ENCODE results near the gene ORC6.

DNA sequence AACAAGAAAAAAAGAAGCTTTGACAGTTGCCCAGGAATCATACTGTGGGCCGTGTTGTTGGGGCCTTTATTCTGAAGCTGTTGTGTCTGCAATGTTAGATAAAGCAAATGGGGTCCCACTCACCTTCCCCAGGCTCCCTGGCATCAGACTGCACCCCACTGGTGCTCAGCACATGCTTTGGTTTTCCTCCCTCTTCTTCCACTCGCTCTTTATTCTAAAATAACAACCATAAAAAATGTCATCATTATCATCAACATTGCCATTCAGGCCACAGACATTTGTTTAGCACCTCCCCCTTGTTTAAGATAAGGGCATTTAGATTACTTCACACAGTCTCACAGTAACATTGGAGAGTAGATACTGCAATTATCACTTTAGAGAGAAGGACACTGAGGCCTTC lies 50.5 kb downstream of the ORC6 start:
- TF ChIP-seq, protein P1, sequence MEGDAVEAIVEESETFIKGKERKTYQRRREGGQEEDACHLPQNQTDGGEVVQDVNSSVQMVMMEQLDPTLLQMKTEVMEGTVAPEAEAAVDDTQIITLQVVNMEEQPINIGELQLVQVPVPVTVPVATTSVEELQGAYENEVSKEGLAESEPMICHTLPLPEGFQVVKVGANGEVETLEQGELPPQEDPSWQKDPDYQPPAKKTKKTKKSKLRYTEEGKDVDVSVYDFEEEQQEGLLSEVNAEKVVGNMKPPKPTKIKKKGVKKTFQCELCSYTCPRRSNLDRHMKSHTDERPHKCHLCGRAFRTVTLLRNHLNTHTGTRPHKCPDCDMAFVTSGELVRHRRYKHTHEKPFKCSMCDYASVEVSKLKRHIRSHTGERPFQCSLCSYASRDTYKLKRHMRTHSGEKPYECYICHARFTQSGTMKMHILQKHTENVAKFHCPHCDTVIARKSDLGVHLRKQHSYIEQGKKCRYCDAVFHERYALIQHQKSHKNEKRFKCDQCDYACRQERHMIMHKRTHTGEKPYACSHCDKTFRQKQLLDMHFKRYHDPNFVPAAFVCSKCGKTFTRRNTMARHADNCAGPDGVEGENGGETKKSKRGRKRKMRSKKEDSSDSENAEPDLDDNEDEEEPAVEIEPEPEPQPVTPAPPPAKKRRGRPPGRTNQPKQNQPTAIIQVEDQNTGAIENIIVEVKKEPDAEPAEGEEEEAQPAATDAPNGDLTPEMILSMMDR (tag by site-specific recombination; IDR thresholded peaks at IDR 0.05) = no peak
- TF ChIP-seq, protein P2, sequence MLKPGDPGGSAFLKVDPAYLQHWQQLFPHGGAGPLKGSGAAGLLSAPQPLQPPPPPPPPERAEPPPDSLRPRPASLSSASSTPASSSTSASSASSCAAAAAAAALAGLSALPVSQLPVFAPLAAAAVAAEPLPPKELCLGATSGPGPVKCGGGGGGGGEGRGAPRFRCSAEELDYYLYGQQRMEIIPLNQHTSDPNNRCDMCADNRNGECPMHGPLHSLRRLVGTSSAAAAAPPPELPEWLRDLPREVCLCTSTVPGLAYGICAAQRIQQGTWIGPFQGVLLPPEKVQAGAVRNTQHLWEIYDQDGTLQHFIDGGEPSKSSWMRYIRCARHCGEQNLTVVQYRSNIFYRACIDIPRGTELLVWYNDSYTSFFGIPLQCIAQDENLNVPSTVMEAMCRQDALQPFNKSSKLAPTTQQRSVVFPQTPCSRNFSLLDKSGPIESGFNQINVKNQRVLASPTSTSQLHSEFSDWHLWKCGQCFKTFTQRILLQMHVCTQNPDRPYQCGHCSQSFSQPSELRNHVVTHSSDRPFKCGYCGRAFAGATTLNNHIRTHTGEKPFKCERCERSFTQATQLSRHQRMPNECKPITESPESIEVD (tag by site-specific recombination; IDR thresholded peaks at IDR 0.05) = no peak
- TF ChIP-seq ZNF624 (tag by site-specific recombination; IDR thresholded peaks at IDR 0.05) (no peak), ZNF175 (tag by site-specific recombination; IDR thresholded peaks at IDR 0.05) (no peak), WT1 (tag by site-specific recombination; IDR thresholded peaks at IDR 0.05) (no peak), ZNF266 (tag by site-specific recombination; IDR thresholded peaks at IDR 0.05; ENCODE audit: low read depth) (no peak), ZBTB8A (tag by site-specific recombination; IDR thresholded peaks at IDR 0.05) (no peak), ZFP37 (tag by site-specific recombination; IDR thresholded peaks at IDR 0.05) (no peak), IKZF3 (tag by site-specific recombination; IDR thresholded peaks at IDR 0.05) (no peak), REST (tag by site-specific recombination; IDR thresholded peaks at IDR 0.05) (no peak), ELK4 (IDR thresholded peaks at IDR 0.05; ENCODE audit: borderline replicate concordance, low read depth, low read length) (no peak), ZBTB11 (tag by site-specific recombination; conservative IDR thresholded peaks at IDR 0.05; ENCODE audit: low read depth) (no peak)

Data from HEK293 (cell line).